GM18861 (cell line): ENCODE measurements around the gene UPB1.

Source experiments
- ATAC-seq: cut with Tn5 transposase; IDR thresholded peaks from one replicate; pipeline ENCODE4 v1.9.1; 2021; ENCODE audit not compliant: unreplicated experiment

UPB1 gene

DNA sequence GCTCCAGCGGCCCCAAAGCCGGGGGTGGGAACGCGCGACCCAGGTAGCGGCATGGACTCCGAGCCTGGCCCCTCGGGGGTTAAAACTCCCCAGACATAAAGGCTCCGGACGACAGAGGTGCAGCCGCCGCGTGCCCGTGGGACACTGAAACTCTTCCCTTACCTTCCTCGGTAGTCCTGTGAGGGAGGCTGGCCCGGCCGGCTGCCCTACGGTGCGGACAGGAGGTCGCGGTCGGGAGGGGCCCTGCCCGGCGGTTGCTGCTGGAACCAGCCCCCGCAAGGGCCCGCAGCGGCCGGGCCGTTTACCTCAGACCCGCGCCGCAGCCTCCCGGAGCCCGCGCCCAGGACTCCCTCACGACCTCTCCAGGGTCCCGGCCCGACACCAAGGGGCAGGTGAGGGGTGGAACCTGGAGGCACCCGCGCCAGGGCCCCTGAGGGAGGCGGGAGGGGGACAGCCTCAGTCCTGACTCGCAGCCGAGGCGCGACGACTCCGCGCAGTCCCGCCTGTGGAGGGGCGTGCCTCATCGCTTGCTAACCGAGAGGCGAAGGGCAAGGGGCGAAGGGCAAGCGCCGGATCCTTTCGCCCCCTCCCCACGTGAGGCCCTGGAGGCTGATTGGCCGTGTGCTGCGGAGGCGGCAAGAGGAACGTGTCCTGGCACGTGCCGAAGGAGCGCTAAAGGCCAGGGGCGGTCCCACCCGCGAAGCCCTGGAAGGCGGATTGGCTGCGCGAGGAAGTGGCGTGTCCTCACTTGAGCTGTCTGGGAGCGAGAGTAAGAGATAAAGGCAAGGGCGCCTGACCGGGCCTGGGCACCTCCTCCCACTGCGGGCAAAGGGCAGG, at the start of gene UPB1:
Gene UPB1 (plus strand): TSS at position 805 of the 837 bp plus-strand sequence. CDS start 72 bp downstream, outside the sequence.
- ATAC-seq, result no peak

DNA sequence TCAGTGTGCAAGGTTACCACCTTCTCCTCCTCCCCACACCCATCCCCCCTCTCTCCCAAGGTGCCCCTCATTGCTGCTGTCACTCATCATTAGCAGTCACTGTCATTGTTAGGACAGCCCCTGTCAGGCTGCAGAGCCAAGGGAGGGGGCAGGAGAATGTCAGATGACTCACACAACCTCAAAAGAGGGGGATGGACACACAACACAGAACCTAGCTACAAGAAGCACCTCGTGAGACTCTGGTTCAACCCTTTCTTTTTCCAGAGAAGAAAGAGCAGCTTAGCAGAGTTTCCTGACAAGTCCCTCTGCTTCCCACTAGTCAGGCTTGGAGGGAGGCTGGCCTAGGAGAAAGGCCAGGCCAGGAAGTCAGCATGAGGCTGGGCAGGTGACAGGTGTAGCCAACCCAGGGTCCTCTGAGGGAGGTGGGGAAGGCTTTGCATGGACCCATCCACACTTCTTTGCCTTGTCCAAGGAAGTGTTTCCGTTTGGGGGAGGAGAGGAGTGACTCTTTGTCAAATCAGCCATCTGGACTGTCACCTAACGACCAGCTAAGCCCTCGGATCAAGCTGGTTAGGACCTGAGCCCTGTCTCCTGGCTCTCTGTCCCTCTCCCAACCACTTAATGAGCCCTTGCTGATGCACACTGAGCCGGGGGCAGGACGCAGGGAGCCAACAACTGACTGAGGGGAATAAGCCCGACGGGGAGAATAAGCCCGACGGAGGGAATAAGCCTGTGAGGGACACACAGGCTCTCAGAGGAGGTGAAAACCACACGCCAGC, 49.5 kb upstream of the UPB1 start:
- ATAC-seq, result no peak

DNA sequence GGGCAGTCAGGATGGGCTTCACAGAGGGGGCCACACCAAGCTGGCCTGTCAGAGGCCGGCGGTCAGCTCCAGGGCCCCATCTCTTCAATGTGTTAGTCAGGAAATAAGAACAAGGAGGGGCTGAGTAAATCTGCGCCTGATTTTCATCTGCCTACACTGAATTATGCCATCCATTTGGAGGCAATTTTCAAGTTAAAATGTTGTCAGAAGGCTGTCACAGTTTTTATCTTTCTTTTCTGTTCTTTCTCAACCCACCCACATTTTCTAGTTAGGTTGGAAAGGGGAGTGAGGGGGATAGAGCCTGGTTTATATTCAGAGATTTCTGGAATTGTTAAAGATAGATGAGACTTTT, 48.9 kb upstream of the UPB1 start:
- no peak for ATAC-seq

DNA sequence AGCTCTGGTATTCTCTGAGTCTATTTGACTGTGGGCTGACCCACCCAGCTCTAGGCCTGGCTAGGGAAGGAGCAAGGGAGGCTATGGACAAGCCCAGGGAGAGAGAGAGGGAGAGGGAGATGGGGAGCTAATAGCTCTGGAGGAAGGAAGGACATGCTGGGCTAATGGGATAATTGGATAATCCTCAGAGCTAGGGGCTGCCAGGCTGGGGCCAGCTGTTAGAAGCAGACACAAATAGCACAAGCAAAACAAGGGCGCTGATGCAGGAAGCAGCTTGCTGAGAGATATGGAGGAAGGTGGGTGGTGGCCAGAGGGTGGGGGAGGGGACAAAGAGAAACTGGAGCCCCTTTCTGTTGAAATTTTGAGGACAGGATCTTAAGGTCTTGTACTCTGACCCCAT, 44.5 kb upstream of the UPB1 start:
- no peak for ATAC-seq

DNA sequence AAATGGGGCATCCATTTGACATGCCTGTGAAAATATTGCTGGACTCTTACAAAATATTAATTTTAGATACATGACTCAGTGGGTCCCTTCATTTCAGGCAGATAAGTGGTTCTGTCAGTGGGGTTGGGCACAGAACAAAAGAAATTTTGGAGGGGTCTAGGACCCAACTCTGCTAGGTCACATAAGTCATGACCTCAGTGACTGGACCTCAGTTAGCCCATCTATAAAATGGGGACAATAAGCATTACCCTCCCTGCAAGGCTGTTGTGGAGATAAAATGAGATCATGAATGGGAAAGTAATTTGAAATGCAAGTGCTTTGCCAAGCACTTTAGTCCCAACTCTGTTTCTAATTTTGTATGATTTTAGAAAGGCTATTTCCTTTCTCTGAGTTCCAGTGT, 44.0 kb upstream of the UPB1 start:
- no peak for ATAC-seq

DNA sequence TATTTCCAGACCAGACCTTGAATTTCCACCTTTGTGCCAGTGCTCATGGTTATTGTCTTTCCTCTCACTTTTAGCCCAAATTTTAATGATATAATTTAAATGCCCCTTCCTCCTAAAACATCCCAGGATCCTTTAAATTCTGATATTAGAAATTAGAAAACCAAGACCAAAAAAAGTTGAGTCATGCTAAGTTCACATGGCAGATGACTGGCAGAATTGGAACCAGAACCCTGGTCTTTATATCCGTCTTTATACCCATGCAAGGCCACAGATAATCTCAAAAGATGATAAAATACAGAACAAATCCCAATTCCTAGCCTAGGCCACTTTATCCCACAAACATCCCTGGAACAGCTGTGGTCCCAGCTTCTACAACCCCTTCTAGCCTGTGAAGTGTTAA, 41.3 kb upstream of the UPB1 start:
- ATAC-seq, result no peak

DNA sequence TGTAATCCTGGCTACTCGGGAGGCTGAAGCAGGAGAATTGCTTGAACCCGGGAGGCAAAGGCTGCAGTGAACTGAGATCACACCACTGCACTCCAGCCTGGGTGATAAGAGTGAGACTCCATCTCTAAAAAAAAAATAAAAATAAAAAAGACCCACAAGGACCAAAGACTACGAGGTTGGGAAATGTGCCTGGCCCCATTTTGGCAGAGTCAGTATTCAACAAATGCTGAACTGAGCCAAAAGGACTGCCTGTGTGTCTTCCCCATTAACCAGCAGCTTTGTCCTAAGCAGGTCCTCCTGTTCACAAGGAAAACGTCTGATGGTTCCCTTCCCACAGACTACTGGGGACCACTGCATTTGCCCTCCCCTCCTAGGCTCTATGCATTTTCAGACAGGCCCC, 40.1 kb upstream of the UPB1 start:
- ATAC-seq, result no peak

DNA sequence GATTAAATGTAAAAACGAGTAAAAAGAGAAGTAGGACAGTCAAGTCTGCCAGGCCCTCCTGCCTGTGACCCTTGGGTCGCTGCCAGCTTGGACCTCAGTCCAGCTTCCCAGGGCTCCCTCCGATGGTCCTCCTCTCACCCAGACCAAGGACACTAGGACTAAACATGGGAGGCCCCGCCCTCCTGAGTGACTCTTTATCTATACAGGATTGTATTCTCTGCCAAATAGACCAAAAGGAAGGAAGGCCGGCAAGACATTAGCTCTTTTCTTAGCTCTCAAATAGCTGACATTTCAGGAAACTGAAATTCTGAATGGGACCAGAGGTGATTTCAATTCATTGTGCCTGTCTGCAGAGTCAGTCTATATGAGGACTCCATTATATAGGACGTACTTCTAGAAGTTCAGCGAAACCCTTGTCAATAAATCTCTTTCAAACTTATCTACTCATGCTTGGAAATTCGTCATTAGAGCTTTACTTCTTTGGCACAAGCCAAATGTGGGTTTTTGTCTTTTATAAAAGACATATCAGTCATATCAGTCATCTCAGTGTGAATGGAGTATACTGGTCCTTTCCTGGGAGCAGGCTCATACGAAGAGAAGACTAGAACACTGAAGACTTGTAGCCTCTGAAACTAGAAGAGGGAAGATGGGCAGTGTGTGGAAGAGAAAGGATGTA, 39.2 kb upstream of the UPB1 start:
- no peak for ATAC-seq

DNA sequence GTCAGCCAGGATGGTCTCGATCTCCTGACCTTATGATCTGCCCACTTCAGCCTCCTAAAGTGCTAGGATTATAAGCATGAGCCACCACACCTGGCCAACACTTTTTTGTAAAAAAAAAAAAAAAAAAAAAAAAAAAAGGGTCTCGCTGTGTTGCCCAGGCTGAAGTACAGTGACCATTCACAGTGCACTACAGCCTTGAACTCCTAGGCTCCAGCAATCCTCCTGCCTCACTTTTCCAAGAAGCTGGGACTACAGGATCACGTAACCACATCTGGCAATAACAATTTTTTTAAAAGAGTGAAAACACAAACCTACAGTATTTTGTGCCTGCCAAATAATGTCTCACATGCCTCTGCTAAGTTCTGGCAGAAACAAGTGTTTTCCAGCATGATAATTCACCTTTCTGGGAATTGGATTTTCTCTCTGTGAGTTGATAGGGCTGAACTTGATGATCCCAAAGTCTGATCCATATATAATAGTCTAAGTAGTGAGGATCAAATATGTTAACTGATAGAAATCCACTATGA, 37.2 kb upstream of the UPB1 start:
- no peak for ATAC-seq

DNA sequence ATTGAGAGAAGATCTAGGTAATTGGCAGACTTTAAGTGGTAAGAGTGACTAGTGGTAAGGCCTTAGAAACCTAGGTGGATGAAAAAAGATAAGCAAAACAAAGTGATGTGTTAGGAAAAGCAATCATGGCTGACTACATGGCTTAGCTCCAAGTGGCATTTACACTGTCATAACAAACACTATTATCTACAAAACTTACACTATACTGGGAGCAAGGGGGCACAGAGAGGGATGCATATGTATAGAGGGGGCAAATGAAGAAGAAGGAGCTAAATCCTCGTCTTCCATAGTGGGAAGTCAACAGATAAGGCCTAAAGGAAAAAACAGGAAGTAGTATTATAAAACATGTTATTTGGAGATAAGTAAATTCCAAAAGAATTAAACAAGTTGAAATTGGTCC, 35.2 kb upstream of the UPB1 start:
- ATAC-seq, result no peak

DNA sequence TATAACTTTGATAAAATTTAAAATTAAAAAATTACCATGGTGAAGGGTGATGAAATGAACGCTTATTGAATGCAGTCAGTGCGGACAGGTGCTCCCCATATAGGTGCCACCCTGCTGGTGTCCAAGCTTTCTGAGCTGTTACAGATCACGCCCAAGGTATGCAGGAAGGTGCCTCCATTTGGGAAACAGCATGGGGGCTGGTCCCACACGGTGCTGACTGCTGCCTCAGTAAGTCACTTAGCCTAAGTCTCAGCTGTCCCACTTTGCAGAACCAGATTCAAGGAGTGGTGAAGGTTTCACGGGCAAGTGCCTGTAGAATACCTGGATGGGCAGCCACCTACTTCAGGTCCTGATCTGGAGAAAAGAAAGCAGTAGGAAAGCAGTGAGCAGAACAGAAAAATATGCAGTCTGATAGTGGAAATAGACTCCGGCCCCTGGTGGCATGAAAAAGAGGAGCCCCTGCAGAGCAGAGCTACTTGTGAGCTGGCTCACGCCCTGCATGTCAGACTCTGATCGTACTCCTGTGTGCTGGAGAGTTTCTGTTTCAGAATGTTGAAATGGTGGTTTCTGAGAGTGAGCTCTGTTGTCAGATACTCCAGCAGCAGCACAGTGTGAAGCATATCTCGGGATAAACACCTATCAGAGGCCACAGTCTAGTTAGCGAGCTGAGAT, 34.6 kb upstream of the UPB1 start:
- ATAC-seq, result no peak

DNA sequence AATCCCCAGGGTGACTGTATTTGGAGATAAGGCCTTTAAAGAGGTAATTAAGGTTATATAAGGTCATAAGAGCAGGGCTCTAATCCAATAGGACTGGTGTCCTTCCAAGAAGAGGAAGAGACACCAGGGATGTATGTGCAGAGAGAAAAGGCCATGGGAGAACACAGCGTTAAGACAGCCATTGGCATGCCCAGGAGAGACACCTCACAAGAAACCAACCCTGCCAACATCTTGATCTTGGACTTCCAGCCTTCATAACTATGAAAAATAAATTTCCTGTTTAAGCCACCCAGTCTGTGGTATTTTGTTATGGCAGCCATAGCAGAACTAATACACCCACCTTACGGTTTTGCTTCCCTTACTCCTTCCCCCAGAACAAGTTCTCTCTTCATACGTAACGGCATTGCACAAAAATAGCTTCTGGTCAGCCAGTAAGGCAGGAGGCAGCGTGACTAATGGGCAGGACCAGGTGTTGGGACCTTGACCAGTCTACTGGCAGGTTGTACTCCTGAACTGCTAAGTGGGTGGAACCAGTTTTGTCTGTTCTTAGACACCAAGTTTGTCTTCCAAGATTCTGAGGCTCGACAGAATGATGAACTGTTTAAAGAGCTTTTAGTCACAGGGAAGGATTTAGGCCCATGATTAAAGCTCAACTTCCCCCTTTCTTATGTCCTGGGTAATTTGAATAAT, 31.9 kb upstream of the UPB1 start:
- no peak for ATAC-seq

DNA sequence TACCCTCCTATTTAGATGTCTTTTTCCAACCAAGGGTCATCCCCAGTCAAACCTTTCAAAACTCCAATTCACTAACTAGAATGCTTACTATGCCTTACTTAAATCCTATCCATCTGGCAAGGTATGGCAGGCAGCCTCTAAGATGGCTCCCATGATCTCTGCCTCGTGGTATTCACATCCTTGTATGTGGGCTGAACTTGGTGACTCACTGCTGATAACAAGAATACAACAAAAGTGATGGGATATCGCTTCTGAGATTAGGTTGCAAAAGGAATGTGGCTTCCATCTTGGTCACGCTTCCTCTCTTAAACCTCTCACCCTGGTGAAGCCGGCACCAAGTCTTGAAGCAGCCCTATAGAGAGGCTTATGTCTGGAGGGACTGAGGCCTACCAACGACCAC, 29.6 kb upstream of the UPB1 start:
- ATAC-seq, result no peak

DNA sequence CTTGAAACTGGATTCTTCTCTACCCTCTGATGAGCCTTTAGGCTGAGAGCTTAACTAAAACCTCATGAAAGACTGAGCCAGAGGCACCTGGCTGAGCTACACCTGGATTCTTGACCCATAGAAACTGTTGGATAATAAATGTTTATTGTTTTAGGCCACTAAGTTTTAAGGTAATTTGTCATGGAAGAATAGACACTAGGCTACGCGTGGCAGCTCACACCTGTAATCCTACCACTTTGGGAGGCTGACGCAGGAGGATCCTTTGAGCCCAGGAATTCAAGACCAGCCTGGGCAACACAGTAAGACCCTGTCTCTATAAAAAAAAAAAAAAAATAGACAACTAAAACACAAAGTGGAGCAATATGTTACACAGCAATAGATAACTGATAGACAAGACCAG, 29.2 kb upstream of the UPB1 start:
- no peak for ATAC-seq

DNA sequence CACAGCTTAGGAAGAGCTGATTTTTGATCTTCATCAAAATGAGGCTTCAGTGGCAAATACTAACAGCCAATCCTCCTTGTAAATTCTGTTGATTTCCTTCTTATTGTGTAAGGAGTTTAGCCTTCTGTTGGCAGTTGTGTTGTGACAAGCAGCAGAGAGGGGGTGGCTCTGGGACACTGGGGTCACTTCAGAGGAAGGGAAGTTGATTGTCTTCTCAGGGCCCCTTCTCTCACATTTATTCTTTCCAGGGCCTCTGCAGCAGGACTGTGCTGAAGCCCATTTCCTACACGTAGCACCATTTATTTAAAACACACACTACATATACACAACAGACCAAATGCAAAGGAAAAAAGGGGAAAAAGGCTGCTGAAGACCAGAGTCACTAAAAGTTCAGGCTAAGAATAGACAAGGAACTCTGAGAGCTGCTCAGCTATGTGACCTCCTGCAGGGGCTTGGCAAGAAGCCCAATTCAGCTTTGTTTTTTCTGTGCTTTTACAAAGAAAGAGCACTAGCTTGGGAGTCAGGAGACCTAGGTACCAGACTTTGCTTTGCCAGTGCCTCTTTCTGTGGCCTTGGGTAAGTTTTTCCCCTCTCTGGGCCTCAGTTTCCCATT, 28.3 kb upstream of the UPB1 start:
- ATAC-seq, result no peak

DNA sequence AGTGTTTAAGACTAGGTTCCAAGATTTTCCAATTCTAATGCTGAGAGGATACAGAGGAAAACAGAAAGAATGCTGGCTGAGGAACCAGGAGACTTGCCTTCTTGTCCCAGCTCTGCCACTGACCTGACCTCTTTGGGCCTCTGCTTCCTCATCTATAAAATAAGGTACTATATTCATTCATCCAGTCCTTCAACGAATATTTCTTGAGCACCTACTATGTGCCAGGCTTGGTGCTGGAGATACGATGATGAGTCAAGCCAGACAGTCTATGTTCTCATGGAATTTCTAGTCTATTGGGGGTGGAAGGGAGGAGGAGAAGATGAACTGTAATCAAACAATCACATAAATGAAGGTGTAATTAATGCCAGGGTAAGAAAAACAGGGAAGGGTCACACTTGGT, 27.8 kb upstream of the UPB1 start:
- ATAC-seq, result no peak

DNA sequence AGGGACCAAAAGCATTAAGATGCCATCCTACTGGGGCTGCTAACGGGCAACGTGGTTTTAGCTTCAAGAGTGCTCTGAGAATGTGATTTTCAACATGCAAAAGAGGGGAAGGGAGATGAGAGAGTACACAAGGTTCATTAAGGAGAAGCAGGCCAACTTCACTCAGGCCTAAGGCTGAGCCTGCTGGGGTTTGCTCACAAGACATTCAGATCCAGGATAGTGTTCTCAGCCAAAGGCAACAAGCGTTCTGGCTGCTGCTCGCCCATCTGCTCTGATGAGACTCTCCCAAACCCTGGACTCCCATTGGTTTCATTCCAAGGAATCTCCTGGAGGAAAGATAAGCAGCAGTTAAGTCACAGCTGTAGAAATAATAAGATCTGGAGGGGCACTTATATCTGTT, 23.6 kb upstream of the UPB1 start:
- no peak for ATAC-seq

DNA sequence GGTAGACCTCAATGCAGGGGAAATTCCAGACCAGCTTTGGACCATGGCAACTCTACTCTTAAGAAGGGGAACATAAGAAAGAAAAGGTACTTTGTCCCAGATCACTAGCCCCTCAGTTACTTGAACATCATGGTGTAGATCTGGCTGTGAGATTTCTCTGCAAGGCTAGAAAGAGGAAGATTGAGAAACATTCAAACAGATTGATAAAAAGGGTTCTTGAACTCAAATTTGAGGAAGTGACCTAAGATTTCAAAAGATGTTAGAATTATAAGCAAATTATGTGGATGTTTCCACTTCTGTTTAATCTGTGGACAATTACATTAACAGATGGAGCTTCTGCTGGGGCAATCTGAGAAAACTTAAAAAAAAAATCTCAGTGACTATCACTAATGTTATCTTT, 21.8 kb upstream of the UPB1 start:
- no peak for ATAC-seq

DNA sequence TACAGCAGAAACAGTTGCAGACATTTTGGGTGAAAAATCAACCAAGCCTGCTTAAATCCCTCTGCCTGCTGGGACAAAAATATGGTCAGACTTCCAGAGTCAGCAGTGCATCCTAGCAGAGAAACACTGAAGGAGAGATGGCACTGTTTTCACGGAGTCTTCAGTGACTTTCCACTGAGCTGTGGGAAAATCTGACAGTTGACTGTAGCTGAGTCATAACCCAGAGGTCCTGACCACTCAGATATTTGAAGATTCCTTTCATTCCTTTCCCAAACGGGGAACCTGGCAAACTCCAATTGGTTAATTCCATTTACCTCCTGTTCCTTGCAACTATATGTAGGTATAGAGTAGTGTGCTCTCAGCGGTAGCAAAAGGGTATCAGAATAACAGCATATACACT, 20.9 kb upstream of the UPB1 start:
- no peak for ATAC-seq

DNA sequence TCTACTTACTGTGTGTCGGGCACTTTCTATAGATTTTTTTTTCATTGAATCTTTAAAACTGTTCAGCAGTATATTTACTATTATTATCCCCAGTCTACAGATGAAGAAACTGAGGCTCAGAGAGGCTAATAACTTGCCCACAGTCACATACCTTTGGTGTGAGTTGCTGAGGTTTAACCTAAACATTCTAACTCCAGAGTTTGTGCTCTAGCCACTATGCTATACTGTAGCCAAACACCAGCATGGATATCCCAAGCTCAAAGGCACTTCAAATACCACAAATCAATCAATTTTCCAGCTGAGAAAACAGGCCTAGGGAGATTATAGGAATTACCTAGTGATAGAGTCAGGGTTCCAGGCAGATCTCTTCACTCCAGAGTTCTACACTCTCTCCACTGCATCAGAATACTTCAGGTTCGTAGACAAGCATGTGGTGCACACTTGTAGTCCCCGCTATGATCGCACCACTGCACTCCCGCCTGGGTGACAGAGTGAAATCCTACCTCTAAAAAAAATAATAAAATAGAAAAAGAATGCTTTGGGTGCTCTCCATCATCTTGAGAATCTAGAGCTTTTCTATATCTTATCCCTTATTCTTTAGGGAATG, 20.4 kb upstream of the UPB1 start:
- ATAC-seq, result no peak
